ENCODE results near the gene TOX2. TPM values are rescaled to one million over a fixed set of nuclear protein-coding genes. Genes with fewer than 3 reads are reported as not detected.

The TOX2 gene
- total RNA-seq, 2 donors from 2014 or later, result 4.0 to 6.1 TPM

DNA sequence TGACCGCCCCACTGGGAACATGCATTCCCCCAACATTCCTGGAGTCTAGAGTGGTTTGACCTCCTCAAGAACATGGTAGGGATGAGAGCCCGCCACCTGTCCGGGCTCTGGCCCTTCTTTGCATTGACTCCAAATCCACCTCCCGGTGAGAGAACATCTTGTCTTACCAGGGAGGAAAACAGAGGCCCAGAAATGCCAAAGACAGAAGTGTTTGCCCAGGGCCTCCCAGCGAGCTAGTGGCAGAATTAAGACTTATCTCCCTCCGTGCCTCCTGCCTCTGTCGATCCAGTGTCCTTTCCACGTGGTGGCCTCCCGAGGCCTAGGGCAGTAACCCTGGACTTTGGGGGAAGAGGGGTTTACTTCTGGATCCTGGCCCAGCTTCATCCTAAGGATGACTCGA, 137.5 kb downstream of the TOX2 start:
- Histone ChIP-seq H3K9me3 (no peaks in the 10 kb centered on the region), H3K36me3 (no peaks in the 10 kb centered on the region), H3K27me3 (no peaks in the 10 kb centered on the region), H3K27ac (no peak overlapping the region), H3K4me1 (no peaks in the 10 kb centered on the region), H3K9ac (ENCODE audit: low read depth in 2 of 2, low read length in 2 of 2) (no peak overlapping the region), H3K4me3 (no peak overlapping the region)
- intact Hi-C loops (cut with DNase I), result no loop called here
- TF ChIP-seq, protein P1, sequence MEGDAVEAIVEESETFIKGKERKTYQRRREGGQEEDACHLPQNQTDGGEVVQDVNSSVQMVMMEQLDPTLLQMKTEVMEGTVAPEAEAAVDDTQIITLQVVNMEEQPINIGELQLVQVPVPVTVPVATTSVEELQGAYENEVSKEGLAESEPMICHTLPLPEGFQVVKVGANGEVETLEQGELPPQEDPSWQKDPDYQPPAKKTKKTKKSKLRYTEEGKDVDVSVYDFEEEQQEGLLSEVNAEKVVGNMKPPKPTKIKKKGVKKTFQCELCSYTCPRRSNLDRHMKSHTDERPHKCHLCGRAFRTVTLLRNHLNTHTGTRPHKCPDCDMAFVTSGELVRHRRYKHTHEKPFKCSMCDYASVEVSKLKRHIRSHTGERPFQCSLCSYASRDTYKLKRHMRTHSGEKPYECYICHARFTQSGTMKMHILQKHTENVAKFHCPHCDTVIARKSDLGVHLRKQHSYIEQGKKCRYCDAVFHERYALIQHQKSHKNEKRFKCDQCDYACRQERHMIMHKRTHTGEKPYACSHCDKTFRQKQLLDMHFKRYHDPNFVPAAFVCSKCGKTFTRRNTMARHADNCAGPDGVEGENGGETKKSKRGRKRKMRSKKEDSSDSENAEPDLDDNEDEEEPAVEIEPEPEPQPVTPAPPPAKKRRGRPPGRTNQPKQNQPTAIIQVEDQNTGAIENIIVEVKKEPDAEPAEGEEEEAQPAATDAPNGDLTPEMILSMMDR (IDR thresholded peaks at IDR 0.05), result no peak
- no peak for DNase-seq

DNA sequence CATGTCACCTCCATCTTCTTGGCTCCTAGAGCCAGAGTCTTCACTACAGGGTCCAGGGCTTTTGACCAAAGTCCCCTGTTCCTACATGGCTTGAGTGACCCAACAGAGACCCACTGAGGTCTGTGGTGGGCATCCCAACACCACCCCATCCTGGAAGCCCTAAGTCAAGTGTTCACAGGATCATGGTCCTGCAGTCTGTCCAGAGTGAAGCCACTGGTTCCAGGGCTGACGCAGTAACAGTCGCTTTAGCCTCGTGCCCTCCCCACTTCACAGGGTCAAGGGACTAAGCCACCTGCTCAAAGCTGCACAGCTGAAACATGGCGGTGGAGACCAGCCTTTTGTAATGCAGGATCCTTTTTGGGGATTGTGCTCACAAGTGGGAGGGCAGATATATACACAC, 138.4 kb downstream of the TOX2 start:
- Histone ChIP-seq H3K36me3 (no peaks in the 10 kb centered on the region), H3K9ac (ENCODE audit: low read depth in 2 of 2, low read length in 2 of 2) (no peak overlapping the region)
- intact Hi-C loops (cut with DNase I), result no loop called here

DNA sequence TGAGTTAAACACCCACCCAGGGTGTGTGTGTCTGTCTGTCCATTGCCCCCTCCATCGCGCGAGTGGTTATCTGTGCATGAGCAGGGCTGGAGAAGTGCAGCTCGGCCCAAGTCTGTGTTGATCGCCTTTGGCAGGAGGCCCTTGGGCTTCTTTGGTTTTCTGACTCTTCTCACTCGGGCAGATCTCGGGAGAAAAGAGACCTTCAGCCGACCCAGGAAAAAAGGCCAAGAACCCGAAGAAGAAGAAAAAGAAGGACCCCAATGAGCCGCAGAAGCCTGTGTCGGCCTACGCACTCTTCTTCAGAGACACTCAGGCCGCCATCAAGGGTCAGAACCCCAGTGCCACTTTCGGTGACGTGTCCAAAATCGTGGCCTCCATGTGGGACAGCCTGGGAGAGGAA, 139.5 kb downstream of the TOX2 start:
- no peaks in the 10 kb centered on the region for H3K27me3 ChIP-seq
- DNase-seq, result no peak
- intact Hi-C loops (cut with DNase I), result no loop called here

More for the DNA sequence above, 138.4 kb downstream of the TOX2 start:
- Histone ChIP-seq H3K27me3 (no peaks in the 10 kb centered on the region), H3K4me1 (no peaks in the 10 kb centered on the region), H3K27ac (no peak overlapping the region), H3K9me3 (no peaks in the 10 kb centered on the region), H3K4me3 (no peak overlapping the region)
- TF ChIP-seq, protein P1 (IDR thresholded peaks at IDR 0.05), result no peak
- no peak for DNase-seq

DNA sequence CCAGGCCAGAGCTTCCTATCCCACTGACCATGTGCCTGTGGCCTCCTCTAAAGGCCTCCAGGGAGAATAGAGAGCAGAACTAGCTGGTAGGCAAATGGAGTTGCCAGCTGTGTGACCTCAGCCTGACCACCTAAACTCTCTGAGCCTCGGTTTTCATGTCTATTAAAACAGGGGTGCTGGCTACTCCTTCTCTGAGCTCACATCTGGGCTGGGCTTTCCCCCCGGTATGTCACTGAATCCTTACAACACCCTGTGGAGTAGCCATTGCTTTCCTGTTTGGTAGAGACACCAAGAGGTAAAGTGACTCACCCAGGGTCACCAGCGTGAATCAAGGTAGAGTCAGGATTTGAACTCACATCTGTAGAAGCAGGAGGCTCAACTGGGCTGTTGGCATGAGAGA, 140.2 kb downstream of the TOX2 start:
- Histone ChIP-seq H3K36me3 (no peaks in the 10 kb centered on the region), H3K4me1 (no peaks in the 10 kb centered on the region), H3K4me3 (no peak overlapping the region), H3K9me3 (no peaks in the 10 kb centered on the region), H3K27ac (no peak overlapping the region), H3K27me3 (no peaks in the 10 kb centered on the region), H3K9ac (ENCODE audit: low read depth in 2 of 2, low read length in 2 of 2) (no peak overlapping the region)
- intact Hi-C loops (cut with DNase I), result no loop called here
- TF ChIP-seq, protein P1 (IDR thresholded peaks at IDR 0.05), result no peak
- DNase-seq, result no peak

More for the DNA sequence above, 139.5 kb downstream of the TOX2 start:
- Histone ChIP-seq H3K4me1 (no peaks in the 10 kb centered on the region), H3K27ac (no peak overlapping the region), H3K9me3 (no peaks in the 10 kb centered on the region), H3K36me3 (no peaks in the 10 kb centered on the region), H3K4me3 (no peak overlapping the region), H3K9ac (ENCODE audit: low read depth in 2 of 2, low read length in 2 of 2) (no peak overlapping the region)
- TF ChIP-seq, protein P1 (IDR thresholded peaks at IDR 0.05), result no peak

DNA sequence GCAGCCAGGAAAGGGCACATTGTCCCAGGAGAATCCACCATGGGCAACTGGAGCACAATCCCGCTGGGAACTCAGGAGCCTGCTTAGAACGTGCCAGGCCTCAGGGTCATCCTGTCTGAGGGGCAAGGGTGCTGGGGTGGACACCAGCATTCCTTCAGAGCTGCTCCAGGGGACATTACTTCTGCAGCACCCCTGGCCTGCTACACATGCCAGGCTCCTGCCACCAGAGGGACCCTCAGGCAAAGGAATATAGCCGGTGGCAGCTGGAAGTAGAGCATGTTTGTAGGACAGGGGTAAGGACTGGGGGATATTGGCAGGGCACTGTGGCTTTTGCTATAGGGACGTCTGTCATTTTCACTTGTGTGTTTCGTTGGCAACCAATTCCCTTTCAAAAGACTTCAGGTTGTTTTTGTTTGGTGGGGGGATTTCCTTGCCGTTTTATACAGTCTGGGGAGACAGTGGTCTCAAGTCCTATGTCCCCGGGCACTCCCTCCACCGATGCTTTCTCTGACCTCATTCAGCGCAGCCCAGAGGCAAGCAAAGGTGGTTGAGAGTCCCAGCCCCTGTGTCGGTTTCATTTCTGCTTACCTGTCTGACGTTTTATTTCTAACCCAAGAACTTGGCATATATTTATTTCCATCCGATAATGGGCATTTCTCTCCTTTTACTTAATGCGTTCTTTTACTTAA, 141.5 kb downstream of the TOX2 start:
- Histone ChIP-seq H3K4me3 (no peak overlapping the region), H3K9ac (ENCODE audit: low read depth in 2 of 2, low read length in 2 of 2) (no peak overlapping the region), H3K9me3 (no peaks in the 10 kb centered on the region), H3K27ac (no peak overlapping the region), H3K4me1 (no peaks in the 10 kb centered on the region), H3K36me3 (no peaks in the 10 kb centered on the region), H3K27me3 (no peaks in the 10 kb centered on the region)
- TF ChIP-seq, protein P1 (IDR thresholded peaks at IDR 0.05), result no peak
- DNase-seq, result no peak
- intact Hi-C loops (cut with DNase I), result no loop called here
